Esophagus (tissue), 2 donors: ENCODE results near the gene HOXD11. TPM values are rescaled to one million over a fixed set of nuclear protein-coding genes. Genes with fewer than 3 reads are reported as not detected.

ENCODE experiments used
- H3K27ac ChIP-seq, 2 donors: one replicate each; pipeline ENCODE4 v1.5.1; 2013; ENCODE audit warnings: low read depth in 2 of 2, mild to moderate bottlenecking in 2 of 2, inconsistent platforms in 1 of 2, low read length in 1 of 2, moderate library complexity in 1 of 2
- H3K27me3 ChIP-seq, 2 donors: one replicate each; pipeline ENCODE4 v1.6.1; 2013; ENCODE audit warnings: low read length in 2 of 2, control low read depth in 1 of 2, mild to moderate bottlenecking in 1 of 2; ENCODE audit not compliant: insufficient read depth in 2 of 2, control insufficient read depth in 1 of 2
- H3K36me3 ChIP-seq, 2 donors: one replicate each; pipeline ENCODE4 v1.6.1; 2013; ENCODE audit warnings: low read length in 1 of 2; ENCODE audit not compliant: control insufficient read depth in 2 of 2, insufficient read depth in 2 of 2
- H3K4me1 ChIP-seq, 2 donors: one replicate each; pipeline ENCODE4 v1.6.1; 2013; ENCODE audit warnings: low read length in 1 of 2; ENCODE audit not compliant: control insufficient read depth in 2 of 2, insufficient read depth in 2 of 2
- H3K4me3 ChIP-seq, 2 donors: one replicate each; pipeline ENCODE4 v1.5.1; 2013; ENCODE audit warnings: low read length in 2 of 2, mild to moderate bottlenecking in 2 of 2, low read depth in 1 of 2, moderate library complexity in 1 of 2
- H3K9me3 ChIP-seq, 2 donors: one replicate each; pipeline ENCODE4 v1.6.1; 2013; ENCODE audit warnings: mild to moderate bottlenecking in 2 of 2, low read depth in 1 of 2, low read length in 1 of 2, moderate library complexity in 1 of 2; ENCODE audit not compliant: control insufficient read depth in 2 of 2, insufficient read depth in 1 of 2
- WGBS, 2 donors: extraction: QIAGEN DNeasy Blood & Tissue Kit; methylation state at CpG; one replicate each; pipeline ENCODE4 v1.1.7; 2013; 5-methylcytosine and 5-hydroxymethylcytosine counted together
- polyA plus RNA-seq, 2 donors: library from polyadenylated mRNA; stranded (reverse); fragments of 200-250 nt; gene quantifications; one replicate each; pipeline ENCODE4 v1.2.3, GENCODE V29; 2013
- donor health status: healthy with polysubstance abuse.
- donor health status: Bipolar disorder and iron deficiency.

Gene HOXD11
- polyA plus RNA-seq, 2 donors, result 0.08 TPM; not detected in 1

GRCh38 chr2:176111309-176111663, 4.2 kb downstream of the HOXD11 start:
- Histone ChIP-seq H3K4me3 (no peak overlapping the region), H3K27ac (no peak overlapping the region), H3K4me1 (peaks cover 3 to 4% of the 10 kb centered on the region in 2 donors), H3K27me3 (peaks cover 16 to 60% of the 10 kb centered on the region in 2 donors), H3K36me3 (no peaks in the 10 kb centered on the region), H3K9me3 (peaks cover 0 to 3% of the 10 kb centered on the region in 2 donors)
- 3 to 5% methylated on average over 16 of the region's 16 CpGs for WGBS, 2 donors

GRCh38 chr2:176111846-176112374, 4.8 kb downstream of the HOXD11 start:
- H3K27me3 ChIP-seq, result peaks cover 17 to 57% of the 10 kb centered on the region in 2 donors
- WGBS, 2 donors, result 9 to 11% methylated on average over 29 of the region's 29 CpGs

GRCh38 chr2:176112375-176113302, 5.6 kb downstream of the HOXD11 start:
- H3K27me3 ChIP-seq, result peaks cover 17 to 62% of the 10 kb centered on the region in 2 donors
- 15 to 17% methylated on average over 40 of the region's 40 CpGs for WGBS, 2 donors

More at GRCh38 chr2:176111846-176112374, 4.8 kb downstream of the HOXD11 start:
- peaks cover 0 to 8% of the 10 kb centered on the region in 2 donors for H3K9me3 ChIP-seq
- H3K4me3 ChIP-seq, result no peak overlapping the region
- H3K4me1 ChIP-seq, result peaks cover 3% of the 10 kb centered on the region in 2 donors
- H3K27ac ChIP-seq, result no peak overlapping the region
- no peaks in the 10 kb centered on the region for H3K36me3 ChIP-seq

GRCh38 chr2:176114120-176114929, 7.2 kb downstream of the HOXD11 start:
- Histone ChIP-seq H3K9me3 (peaks cover 0 to 14% of the 10 kb centered on the region in 2 donors), H3K4me3 (no peak overlapping the region), H3K36me3 (no peaks in the 10 kb centered on the region), H3K27me3 (peaks cover 21 to 62% of the 10 kb centered on the region in 2 donors), H3K27ac (no peak overlapping the region), H3K4me1 (no peaks in the 10 kb centered on the region)
- 13 to 17% methylated on average over 26 of the region's 26 CpGs for whole genome bisulfite sequencing, 2 donors

More at GRCh38 chr2:176112375-176113302, 5.6 kb downstream of the HOXD11 start:
- H3K27ac ChIP-seq, result no peak overlapping the region
- H3K36me3 ChIP-seq, result no peaks in the 10 kb centered on the region
- H3K4me3 ChIP-seq, result no peak overlapping the region
- H3K9me3 ChIP-seq, result peaks cover 0 to 14% of the 10 kb centered on the region in 2 donors
- peaks cover 0 to 3% of the 10 kb centered on the region in 2 donors for H3K4me1 ChIP-seq

GRCh38 chr2:176114930-176115625, 8.0 kb downstream of the HOXD11 start:
- 21 to 24% methylated on average over 16 of the region's 16 CpGs for WGBS, 2 donors

GRCh38 chr2:176115883-176116813, 9.1 kb downstream of the HOXD11 start, which contains the start of gene HOXD10:
Gene HOXD10 (plus strand): TSS chr2:176116778. CDS start chr2:176116834, 56 bp downstream.
- no peaks in the 10 kb centered on the region for H3K36me3 ChIP-seq
- H3K27ac ChIP-seq, result peak within 1 kb of the TSS in 1 of 2 donors; percentile 5
- peaks cover 19 to 65% of the 10 kb centered on the region in 2 donors for H3K27me3 ChIP-seq
- peak within 1 kb of the TSS in 1 of 2 donors; percentile 23 for H3K4me3 ChIP-seq
- no peaks in the 10 kb centered on the region for H3K4me1 ChIP-seq
- peaks cover 0 to 14% of the 10 kb centered on the region in 2 donors for H3K9me3 ChIP-seq
- 12 to 13% methylated on average over 66 of the region's 66 CpGs for WGBS, 2 donors

More at GRCh38 chr2:176114930-176115625, 8.0 kb downstream of the HOXD11 start:
- Histone ChIP-seq H3K9me3 (peaks cover 0 to 14% of the 10 kb centered on the region in 2 donors), H3K4me1 (no peaks in the 10 kb centered on the region), H3K27ac (no peak overlapping the region), H3K36me3 (no peaks in the 10 kb centered on the region), H3K27me3 (peaks cover 19 to 60% of the 10 kb centered on the region in 2 donors), H3K4me3 (no peak overlapping the region)

- Histone ChIP-seq H3K27ac (peak overlapping the region in 1 of 2 donors; percentile 5), H3K36me3 (no peaks in the 10 kb centered on the region), H3K27me3 (peaks cover 19 to 72% of the 10 kb centered on the region in 2 donors), H3K9me3 (peaks cover 4 to 14% of the 10 kb centered on the region in 2 donors), H3K4me3 (peak overlapping the region in 1 of 2 donors; percentile 23), H3K4me1 (peaks cover 0 to 2% of the 10 kb centered on the region in 2 donors)
- 19 to 25% methylated on average over 39 to 40 of the region's 40 CpGs for WGBS, 2 donors
Observed at GRCh38 chr2:176117162-176117822, 10.2 kb downstream of the HOXD11 start.
